ENCODE data around the gene TRIM72.

The TRIM72 gene

GRCh38 chr16:31213877-31214707 lies at the start of gene TRIM72:
TSS of gene TRIM72 (plus strand) at chr16:31214119. CDS start at chr16:31214739, 620 bp downstream.
- TF ChIP-seq CTCF (IDR thresholded peaks at IDR 0.05): no peak

- no peak for TF ChIP-seq CTCF (IDR thresholded peaks at IDR 0.05)
These were observed 46.6 kb upstream of the TRIM72 start for GRCh38 chr16:31167315-31167714.

- no peak for TF ChIP-seq CTCF (IDR thresholded peaks at IDR 0.05)
These were observed 45.1 kb upstream of the TRIM72 start for GRCh38 chr16:31168848-31169247.

- TF ChIP-seq CTCF (IDR thresholded peaks at IDR 0.05): no peak
These were observed 36.8 kb upstream of the TRIM72 start for GRCh38 chr16:31177136-31177535.

- TF ChIP-seq CTCF (IDR thresholded peaks at IDR 0.05): no peak
These were observed 34.6 kb upstream of the TRIM72 start for GRCh38 chr16:31179219-31179746.

GRCh38 chr16:31179747-31180459 lies 34.0 kb upstream of the TRIM72 start, which contains the start of gene FUS:
TSS of gene FUS (plus strand) at chr16:31180139. CDS start at chr16:31180215, 76 bp downstream.
- TF ChIP-seq CTCF (IDR thresholded peaks at IDR 0.05): no peak

GRCh38 chr16:31181102-31181830 lies 32.7 kb upstream of the TRIM72 start:
- TF ChIP-seq CTCF (IDR thresholded peaks at IDR 0.05): no peak

All from LNCAP (cell line).